ENCODE data around the gene HAP1.

DNA sequence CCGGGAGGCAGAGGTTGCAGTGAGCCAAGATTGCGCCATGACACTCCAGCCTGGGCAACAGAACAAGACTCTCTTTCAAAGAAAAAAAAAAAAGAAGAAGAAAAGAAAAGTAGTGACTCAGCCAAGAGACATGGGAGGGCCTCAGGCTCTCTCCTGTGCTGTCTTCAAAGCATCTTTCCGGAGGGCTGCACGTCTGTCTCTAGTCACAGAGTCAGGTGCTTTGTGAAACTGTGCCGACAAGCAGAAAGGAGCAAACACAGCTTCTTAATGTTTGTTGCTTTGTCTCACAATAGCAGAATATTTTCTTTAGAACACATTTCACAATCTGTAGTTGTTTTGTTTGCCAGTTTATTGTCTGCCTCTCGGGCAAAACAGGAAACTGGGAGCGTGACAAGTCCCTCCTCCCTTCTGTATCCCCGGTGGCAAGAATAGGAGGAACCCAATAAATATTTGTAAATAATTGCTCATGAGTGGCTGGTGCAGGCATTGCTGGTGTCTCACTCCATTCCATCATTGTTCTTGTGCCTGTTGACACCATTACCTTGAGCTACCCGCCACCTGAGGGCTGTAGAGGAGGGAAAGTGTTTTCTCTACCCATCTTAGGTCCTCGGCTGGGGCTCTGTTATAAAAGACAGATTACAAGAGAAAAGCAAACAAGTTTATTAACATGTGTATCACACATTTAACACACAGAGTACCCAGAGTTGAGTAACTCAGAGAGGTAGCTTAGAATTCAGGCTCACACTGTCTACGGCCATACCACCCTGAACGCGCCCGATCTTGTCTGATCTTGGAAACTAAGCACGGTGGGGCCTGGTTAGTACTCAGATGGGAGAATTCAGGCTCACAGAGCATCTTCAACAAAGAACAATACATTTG, 16.8 kb downstream of the HAP1 start:
- TF ChIP-seq, protein P1, sequence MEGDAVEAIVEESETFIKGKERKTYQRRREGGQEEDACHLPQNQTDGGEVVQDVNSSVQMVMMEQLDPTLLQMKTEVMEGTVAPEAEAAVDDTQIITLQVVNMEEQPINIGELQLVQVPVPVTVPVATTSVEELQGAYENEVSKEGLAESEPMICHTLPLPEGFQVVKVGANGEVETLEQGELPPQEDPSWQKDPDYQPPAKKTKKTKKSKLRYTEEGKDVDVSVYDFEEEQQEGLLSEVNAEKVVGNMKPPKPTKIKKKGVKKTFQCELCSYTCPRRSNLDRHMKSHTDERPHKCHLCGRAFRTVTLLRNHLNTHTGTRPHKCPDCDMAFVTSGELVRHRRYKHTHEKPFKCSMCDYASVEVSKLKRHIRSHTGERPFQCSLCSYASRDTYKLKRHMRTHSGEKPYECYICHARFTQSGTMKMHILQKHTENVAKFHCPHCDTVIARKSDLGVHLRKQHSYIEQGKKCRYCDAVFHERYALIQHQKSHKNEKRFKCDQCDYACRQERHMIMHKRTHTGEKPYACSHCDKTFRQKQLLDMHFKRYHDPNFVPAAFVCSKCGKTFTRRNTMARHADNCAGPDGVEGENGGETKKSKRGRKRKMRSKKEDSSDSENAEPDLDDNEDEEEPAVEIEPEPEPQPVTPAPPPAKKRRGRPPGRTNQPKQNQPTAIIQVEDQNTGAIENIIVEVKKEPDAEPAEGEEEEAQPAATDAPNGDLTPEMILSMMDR (IDR thresholded peaks at IDR 0.05): no peak
- no peak for TF ChIP-seq POLR2A (IDR thresholded peaks at IDR 0.05)

All from esophagus squamous epithelium (tissue), 4 donors.